ENCODE measurements around the gene NUCB2. TPM values are rescaled to one million over a fixed set of nuclear protein-coding genes. Genes with fewer than 3 reads are reported as not detected.

Gene NUCB2
- total and polyA plus RNA-seq, 2 of the 13 experiments (the other 11 are each of a cell fraction or from before 2014, with no cell fraction given): 54.2 to 82.4 TPM

DNA sequence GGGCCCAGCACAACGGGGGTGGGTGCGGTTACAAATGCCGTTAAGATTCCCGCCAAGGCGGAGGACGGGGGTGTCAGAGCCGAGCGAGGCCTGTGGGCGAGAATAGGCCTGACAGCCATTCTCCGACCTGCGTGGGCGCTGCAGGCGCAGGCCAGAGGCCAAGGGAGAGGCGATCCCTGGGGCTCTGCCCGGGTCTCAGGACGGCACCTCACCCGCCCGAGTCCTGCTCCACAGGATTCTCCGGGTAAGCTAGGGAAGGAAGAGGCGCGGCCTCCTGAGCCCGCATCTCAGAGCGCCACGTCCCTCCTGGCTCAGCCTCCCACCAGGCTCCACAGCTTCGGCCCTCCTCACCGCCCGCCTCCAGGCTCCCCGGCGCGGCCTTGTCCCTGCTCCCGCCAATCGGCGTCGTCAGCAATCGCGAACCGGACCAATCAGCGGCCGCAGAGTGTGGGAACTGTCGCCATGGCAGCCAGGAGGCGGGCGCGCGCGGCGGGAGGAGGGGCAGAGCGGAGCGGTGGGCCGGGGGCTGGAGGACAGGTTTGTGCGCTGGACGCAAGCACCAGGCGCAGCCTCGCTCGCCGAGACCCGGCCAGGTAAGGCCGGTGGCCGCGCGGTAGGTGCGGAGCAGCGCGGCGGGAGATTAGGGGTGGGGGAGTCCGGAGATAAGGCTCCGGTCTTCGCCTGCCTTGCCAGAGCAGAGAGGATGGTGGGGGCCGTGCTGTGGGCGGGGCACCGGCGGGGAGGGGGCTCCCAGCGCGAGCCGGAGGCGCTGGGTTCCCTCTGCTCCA lies at the start of gene NUCB2 (continued):
- peak; percentile 76; the same call in 1 of the 2 replicates for TF ChIP-seq THAP9 (CRISPR knock-in tag; IDR thresholded peaks at IDR 0.05; ENCODE audit: borderline replicate concordance)
- no peak for TF ChIP-seq RELA (CRISPR knock-in tag; IDR thresholded peaks at IDR 0.05)
- TF ChIP-seq BHLHE40 (IDR thresholded peaks at IDR 0.05; ENCODE audit: low read length): no peak
- TF ChIP-seq REXO4 (CRISPR knock-in tag; IDR thresholded peaks at IDR 0.05; ENCODE audit: borderline replicate concordance): no peak
- peak; percentile 64; the same call in 1 of the 2 replicates for TF ChIP-seq ZNF225 (CRISPR knock-in tag; IDR thresholded peaks at IDR 0.05)
- no peak for TF ChIP-seq ZNF251 (CRISPR knock-in tag; IDR thresholded peaks at IDR 0.05)
- TF ChIP-seq GLI4 (CRISPR knock-in tag; IDR thresholded peaks at IDR 0.05; ENCODE audit: borderline replicate concordance): peak; percentile 87; the same call in 1 of the 2 replicates
- TF ChIP-seq ZBTB8A (CRISPR knock-in tag; IDR thresholded peaks at IDR 0.05; ENCODE audit: borderline replicate concordance, low read depth): 0 out of 2 replicates have a peak, but pooled peaks have one; percentile 51
- no peak for TF ChIP-seq ZNF674 (CRISPR knock-in tag; IDR thresholded peaks at IDR 0.05; ENCODE audit: low read depth)
- TF ChIP-seq ELF1 (CRISPR knock-in tag; IDR thresholded peaks at IDR 0.05): 0 out of 2 replicates have a peak, but pooled peaks have one; percentile 26
- TF ChIP-seq AKNA (CRISPR knock-in tag; IDR thresholded peaks at IDR 0.05; ENCODE audit: borderline replicate concordance): no peak
- TF ChIP-seq, protein P1, sequence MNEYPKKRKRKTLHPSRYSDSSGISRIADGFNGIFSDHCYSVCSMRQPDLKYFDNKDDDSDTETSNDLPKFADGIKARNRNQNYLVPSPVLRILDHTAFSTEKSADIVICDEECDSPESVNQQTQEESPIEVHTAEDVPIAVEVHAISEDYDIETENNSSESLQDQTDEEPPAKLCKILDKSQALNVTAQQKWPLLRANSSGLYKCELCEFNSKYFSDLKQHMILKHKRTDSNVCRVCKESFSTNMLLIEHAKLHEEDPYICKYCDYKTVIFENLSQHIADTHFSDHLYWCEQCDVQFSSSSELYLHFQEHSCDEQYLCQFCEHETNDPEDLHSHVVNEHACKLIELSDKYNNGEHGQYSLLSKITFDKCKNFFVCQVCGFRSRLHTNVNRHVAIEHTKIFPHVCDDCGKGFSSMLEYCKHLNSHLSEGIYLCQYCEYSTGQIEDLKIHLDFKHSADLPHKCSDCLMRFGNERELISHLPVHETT (CRISPR knock-in tag; conservative IDR thresholded peaks at IDR 0.05): no peak
- no peak for TF ChIP-seq GABPA (IDR thresholded peaks at IDR 0.05; ENCODE audit: low read depth, low read length)
- TF ChIP-seq GABPA (CRISPR knock-in tag; IDR thresholded peaks at IDR 0.05; ENCODE audit: low read depth): no peak
- TF ChIP-seq FLYWCH1 (CRISPR knock-in tag; IDR thresholded peaks at IDR 0.05): no peak
- TF ChIP-seq YEATS2 (CRISPR knock-in tag; IDR thresholded peaks at IDR 0.05; ENCODE audit: borderline replicate concordance): peak; percentile 83
- no peak for TF ChIP-seq ZNF362 (CRISPR knock-in tag; IDR thresholded peaks at IDR 0.05; ENCODE audit: borderline replicate concordance)
- TF ChIP-seq SRSF4 (IDR thresholded peaks at IDR 0.05; ENCODE audit: low read depth, low read length, poor library complexity, severe bottlenecking): no peak
- TF ChIP-seq KLF12 (CRISPR knock-in tag; IDR thresholded peaks at IDR 0.05; ENCODE audit: borderline replicate concordance): peak; percentile 56; the same call in 1 of the 2 replicates
